Vagina (tissue), 2 donors: ENCODE data around the gene KITLG.

ENCODE experiments used
- CTCF ChIP-seq, 3 experiments: fragments of 450-650 bp in 2 of 3; fragments of 200-600 bp in 1 of 3; sonication (generic) in 1 of 3; IDR thresholded peaks; one replicate each; pipeline ENCODE4 v1.5.1; 2017 to 2019; ENCODE audit warnings: antibody characterized with exemption in 3 of 3, mild to moderate bottlenecking in 2 of 3, moderate library complexity in 2 of 3
- POLR2AphosphoS5 ChIP-seq, 2 donors: sonication (generic); formaldehyde crosslinking; IDR thresholded peaks; one replicate each; pipeline ENCODE4 v1.9.0; 2017; ENCODE audit warnings: antibody characterized with exemption in 2 of 2, mild to moderate bottlenecking in 2 of 2, low read depth in 1 of 2; ENCODE audit not compliant: insufficient read depth in 1 of 2

GRCh38 chr12:88590851-88591250, 10.6 kb upstream of the KITLG start:
- TF ChIP-seq CTCF (IDR thresholded peaks at IDR 0.05): no peak
- TF ChIP-seq POLR2AphosphoS5 (IDR thresholded peaks at IDR 0.05; ENCODE audit: insufficient read depth in 1 of 2, low read depth in 1 of 2): no peak
